ENCODE results near the gene EXOSC10. TPM values are rescaled to one million over a fixed set of nuclear protein-coding genes. Genes with fewer than 3 reads are reported as not detected.
A peak's percentile ranks its signal among the peaks of the same experiment; 100 is the strongest.

EXOSC10 gene
- total RNA-seq, 1 donor from 2014 or later = 93.5 TPM

GRCh38 chr1:11132563-11133293 lies 33.1 kb upstream of the EXOSC10 start:
- H3K4me3 Mint-ChIP-seq = no peak overlapping the region
- DNase-seq (ENCODE audit: low spot score) = no peak
- no peaks in the 10 kb centered on the region for H3K27me3 Mint-ChIP-seq (ENCODE audit: insufficient read depth)
- H3K36me3 Mint-ChIP-seq (ENCODE audit: low read depth) = peaks cover 24% of the 10 kb centered on the region
- H3K4me1 Mint-ChIP-seq (ENCODE audit: low read depth) = no peaks in the 10 kb centered on the region
- no peaks in the 10 kb centered on the region for H3K9me3 Mint-ChIP-seq
- intact Hi-C loops (cut with micrococcal nuclease) = no loop called here
- no peak overlapping the region for H3K27ac Mint-ChIP-seq

GRCh38 chr1:11131816-11132215 lies 32.1 kb upstream of the EXOSC10 start:
- Mint-ChIP-seq H3K36me3 (ENCODE audit: low read depth) (peaks cover 33% of the 10 kb centered on the region), H3K27me3 (ENCODE audit: insufficient read depth) (no peaks in the 10 kb centered on the region), H3K4me1 (ENCODE audit: low read depth) (no peaks in the 10 kb centered on the region), H3K9me3 (no peaks in the 10 kb centered on the region), H3K27ac (no peak overlapping the region), H3K4me3 (no peak overlapping the region)
- intact Hi-C loops (cut with micrococcal nuclease) = no loop called here
- DNase-seq (ENCODE audit: low spot score) = no peak

GRCh38 chr1:11130406-11130805 lies 30.7 kb upstream of the EXOSC10 start:
- Mint-ChIP-seq H3K9me3 (no peaks in the 10 kb centered on the region), H3K4me1 (ENCODE audit: low read depth) (no peaks in the 10 kb centered on the region), H3K27ac (no peak overlapping the region), H3K27me3 (ENCODE audit: insufficient read depth) (no peaks in the 10 kb centered on the region), H3K36me3 (ENCODE audit: low read depth) (peaks cover 40% of the 10 kb centered on the region), H3K4me3 (no peak overlapping the region)
- DNase-seq (ENCODE audit: low spot score) = no peak
- intact Hi-C loops (cut with micrococcal nuclease) = no loop called here

GRCh38 chr1:11129649-11130390 lies 30.2 kb upstream of the EXOSC10 start:
- Mint-ChIP-seq H3K9me3 (no peaks in the 10 kb centered on the region), H3K4me1 (ENCODE audit: low read depth) (no peaks in the 10 kb centered on the region), H3K27ac (no peak overlapping the region), H3K4me3 (no peak overlapping the region), H3K27me3 (ENCODE audit: insufficient read depth) (no peaks in the 10 kb centered on the region), H3K36me3 (ENCODE audit: low read depth) (peaks cover 43% of the 10 kb centered on the region)
- DNase-seq (ENCODE audit: low spot score) = no peak
- intact Hi-C loops (cut with micrococcal nuclease) = no loop called here

- Mint-ChIP-seq H3K9me3 (no peaks in the 10 kb centered on the region), H3K27me3 (ENCODE audit: insufficient read depth) (no peaks in the 10 kb centered on the region), H3K4me1 (ENCODE audit: low read depth) (no peaks in the 10 kb centered on the region), H3K36me3 (ENCODE audit: low read depth) (peaks cover 38% of the 10 kb centered on the region), H3K27ac (no peak overlapping the region), H3K4me3 (no peak overlapping the region)
- no peak for DNase-seq (ENCODE audit: low spot score)
- intact Hi-C loops (cut with micrococcal nuclease) = no loop called here
Measured at GRCh38 chr1:11126569-11126968, 26.9 kb upstream of the EXOSC10 start.

- Mint-ChIP-seq H3K4me1 (ENCODE audit: low read depth) (no peaks in the 10 kb centered on the region), H3K27me3 (ENCODE audit: insufficient read depth) (no peaks in the 10 kb centered on the region), H3K9me3 (no peaks in the 10 kb centered on the region), H3K36me3 (ENCODE audit: low read depth) (peaks cover 41% of the 10 kb centered on the region), H3K4me3 (no peak overlapping the region), H3K27ac (no peak overlapping the region)
- no peak for DNase-seq (ENCODE audit: low spot score)
- intact Hi-C loops (cut with micrococcal nuclease) = no loop called here
Measured at GRCh38 chr1:11125931-11126330, 26.3 kb upstream of the EXOSC10 start.

GRCh38 chr1:11124965-11125364 lies 25.3 kb upstream of the EXOSC10 start:
- no peak for DNase-seq (ENCODE audit: low spot score)
- H3K4me1 Mint-ChIP-seq (ENCODE audit: low read depth) = no peaks in the 10 kb centered on the region
- H3K36me3 Mint-ChIP-seq (ENCODE audit: low read depth) = peaks cover 38% of the 10 kb centered on the region
- no peak overlapping the region for H3K4me3 Mint-ChIP-seq
- H3K9me3 Mint-ChIP-seq = no peaks in the 10 kb centered on the region
- intact Hi-C loops (cut with micrococcal nuclease) = no loop called here
- H3K27me3 Mint-ChIP-seq (ENCODE audit: insufficient read depth) = no peaks in the 10 kb centered on the region
- peak overlapping the region; percentile 40 for H3K27ac Mint-ChIP-seq

- no peak for DNase-seq (ENCODE audit: low spot score)
- intact Hi-C loops (cut with micrococcal nuclease) = no loop called here
- Mint-ChIP-seq H3K27me3 (ENCODE audit: insufficient read depth) (no peaks in the 10 kb centered on the region), H3K4me1 (ENCODE audit: low read depth) (no peaks in the 10 kb centered on the region), H3K9me3 (no peaks in the 10 kb centered on the region), H3K27ac (no peak overlapping the region), H3K36me3 (ENCODE audit: low read depth) (peaks cover 26% of the 10 kb centered on the region), H3K4me3 (no peak overlapping the region)
Measured at GRCh38 chr1:11116318-11116717, 16.6 kb upstream of the EXOSC10 start.

- no peak overlapping the region for H3K4me3 Mint-ChIP-seq
- H3K27me3 Mint-ChIP-seq (ENCODE audit: insufficient read depth) = no peaks in the 10 kb centered on the region
- H3K9me3 Mint-ChIP-seq = no peaks in the 10 kb centered on the region
- no peak for DNase-seq (ENCODE audit: low spot score)
- peaks cover 24% of the 10 kb centered on the region for H3K36me3 Mint-ChIP-seq (ENCODE audit: low read depth)
- H3K27ac Mint-ChIP-seq = no peak overlapping the region
- H3K4me1 Mint-ChIP-seq (ENCODE audit: low read depth) = no peaks in the 10 kb centered on the region
- intact Hi-C loops (cut with micrococcal nuclease) = no loop called here
Measured at GRCh38 chr1:11114966-11115365, 15.3 kb upstream of the EXOSC10 start.

GRCh38 chr1:11109047-11109760 lies 9.5 kb upstream of the EXOSC10 start:
- Mint-ChIP-seq H3K36me3 (ENCODE audit: low read depth) (peaks cover 33% of the 10 kb centered on the region), H3K4me3 (no peak overlapping the region), H3K9me3 (no peaks in the 10 kb centered on the region), H3K27ac (no peak overlapping the region), H3K4me1 (ENCODE audit: low read depth) (no peaks in the 10 kb centered on the region), H3K27me3 (ENCODE audit: insufficient read depth) (no peaks in the 10 kb centered on the region)
- intact Hi-C loops (cut with micrococcal nuclease) = no loop called here
- DNase-seq (ENCODE audit: low spot score) = no peak

- no peaks in the 10 kb centered on the region for H3K4me1 Mint-ChIP-seq (ENCODE audit: low read depth)
- no peak overlapping the region for H3K27ac Mint-ChIP-seq
- H3K36me3 Mint-ChIP-seq (ENCODE audit: low read depth) = peaks cover 26% of the 10 kb centered on the region
Measured at GRCh38 chr1:11107599-11107998, 7.9 kb upstream of the EXOSC10 start.

GRCh38 chr1:11105586-11105985 lies 5.9 kb upstream of the EXOSC10 start:
- Mint-ChIP-seq H3K27me3 (ENCODE audit: insufficient read depth) (no peaks in the 10 kb centered on the region), H3K27ac (no peak overlapping the region), H3K4me3 (no peak overlapping the region), H3K9me3 (no peaks in the 10 kb centered on the region), H3K4me1 (ENCODE audit: low read depth) (no peaks in the 10 kb centered on the region), H3K36me3 (ENCODE audit: low read depth) (peaks cover 21% of the 10 kb centered on the region)
- intact Hi-C loops (cut with micrococcal nuclease) = no loop called here
- DNase-seq (ENCODE audit: low spot score) = no peak

More at GRCh38 chr1:11107599-11107998, 7.9 kb upstream of the EXOSC10 start:
- Mint-ChIP-seq H3K4me3 (no peak overlapping the region), H3K27me3 (ENCODE audit: insufficient read depth) (no peaks in the 10 kb centered on the region), H3K9me3 (no peaks in the 10 kb centered on the region)
- intact Hi-C loops (cut with micrococcal nuclease) = no loop called here
- no peak for DNase-seq (ENCODE audit: low spot score)

- DNase-seq (ENCODE audit: low spot score) = no peak
- H3K36me3 Mint-ChIP-seq (ENCODE audit: low read depth) = peaks cover 11% of the 10 kb centered on the region
- no peak overlapping the region for H3K27ac Mint-ChIP-seq
- H3K9me3 Mint-ChIP-seq = no peaks in the 10 kb centered on the region
- peak overlapping the region; percentile 56 for H3K4me3 Mint-ChIP-seq
- H3K4me1 Mint-ChIP-seq (ENCODE audit: low read depth) = peaks cover 13% of the 10 kb centered on the region
- H3K27me3 Mint-ChIP-seq (ENCODE audit: insufficient read depth) = no peaks in the 10 kb centered on the region
- intact Hi-C loops (cut with micrococcal nuclease) = no loop called here
Measured at GRCh38 chr1:11101347-11101746, 1.7 kb upstream of the EXOSC10 start.
